Stromal cell of bone marrow (primary cell): ENCODE data around the gene PHEX.

Source experiments
- DNase-seq: peaks from one replicate; pipeline ENCODE4 v3.0.0-alpha.2; 2012; ENCODE audit warnings: low read depth

PHEX gene

GRCh38 chrX:22040184-22040583 is 8.1 kb downstream of the PHEX start:
- DNase-seq: no peak

DNA sequence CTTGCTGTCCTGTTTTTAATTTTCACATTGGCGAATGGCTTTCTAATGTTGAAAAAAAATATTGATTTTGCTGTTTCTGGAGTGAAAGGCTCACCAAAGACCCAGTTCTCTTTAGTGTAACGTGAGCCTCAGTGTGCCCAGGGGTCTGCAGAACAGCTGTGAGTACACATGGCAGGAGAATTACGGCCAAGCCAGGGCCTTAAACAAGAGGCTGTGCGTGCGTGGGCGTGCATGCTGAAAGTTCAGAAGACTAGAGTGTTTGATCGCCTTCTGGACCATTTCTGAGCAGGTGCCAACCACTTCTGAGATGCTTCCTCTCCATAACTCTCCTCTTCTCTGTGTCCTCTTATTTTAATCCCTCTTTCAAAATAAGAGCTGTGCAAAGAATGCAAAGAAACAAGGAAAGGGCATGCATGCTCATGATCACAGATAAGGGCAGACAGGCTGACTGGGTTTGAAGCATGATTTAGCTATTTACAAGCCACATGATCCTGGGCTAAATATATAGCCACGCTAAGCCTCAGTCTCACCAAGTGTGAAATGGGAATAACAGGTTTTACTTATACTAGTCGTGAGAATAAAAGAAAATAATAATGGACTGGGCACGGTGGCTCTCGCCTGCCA is 9.9 kb downstream of the PHEX start:
- no peak for DNase-seq

- DNase-seq: no peak
These were observed 11.7 kb downstream of the PHEX start for GRCh38 chrX:22043872-22044271.

- DNase-seq: no peak
These were observed 15.3 kb downstream of the PHEX start for GRCh38 chrX:22047468-22047867.

DNA sequence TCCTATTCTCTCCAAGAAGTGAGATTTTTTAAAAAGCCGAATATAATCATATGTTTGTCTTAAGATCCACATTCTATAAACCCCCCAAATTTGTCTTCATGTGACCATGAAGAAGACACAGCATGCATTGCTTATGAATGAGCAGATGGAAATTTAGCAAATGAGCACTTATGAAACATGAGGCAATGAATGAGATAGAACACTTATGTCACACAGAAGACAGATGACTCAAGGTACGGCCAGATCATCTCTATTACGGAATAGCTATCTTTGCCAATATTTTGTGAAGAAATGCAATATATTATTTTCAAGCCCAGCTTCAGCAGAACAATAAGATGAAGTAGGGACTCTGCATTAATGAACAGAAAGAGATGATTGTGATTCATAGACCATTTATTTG is 21.4 kb downstream of the PHEX start:
- DNase-seq: no peak

DNA sequence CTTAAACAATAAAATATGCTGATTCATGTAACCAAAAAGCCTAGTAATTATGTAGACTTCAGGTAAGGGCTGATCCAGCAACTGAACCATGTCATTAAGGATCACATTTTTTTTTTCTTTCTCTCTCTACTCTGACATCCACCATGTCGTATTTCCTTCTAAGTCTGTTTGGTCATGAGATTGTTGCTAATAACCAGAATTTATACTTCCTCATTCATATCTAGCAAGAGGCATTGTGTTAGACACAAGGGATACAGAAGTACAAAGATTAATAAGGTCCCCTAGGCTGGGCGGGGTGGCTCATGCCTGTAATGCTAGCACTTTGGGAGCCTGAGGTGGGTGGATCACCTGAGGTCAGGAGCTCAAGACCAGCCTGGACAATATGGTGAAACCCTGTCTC is 24.1 kb downstream of the PHEX start:
- DNase-seq: no peak

GRCh38 chrX:22057667-22058066 is 25.5 kb downstream of the PHEX start:
- no peak for DNase-seq

- no peak for DNase-seq
These were observed 27.6 kb downstream of the PHEX start for GRCh38 chrX:22059775-22060174.

DNA sequence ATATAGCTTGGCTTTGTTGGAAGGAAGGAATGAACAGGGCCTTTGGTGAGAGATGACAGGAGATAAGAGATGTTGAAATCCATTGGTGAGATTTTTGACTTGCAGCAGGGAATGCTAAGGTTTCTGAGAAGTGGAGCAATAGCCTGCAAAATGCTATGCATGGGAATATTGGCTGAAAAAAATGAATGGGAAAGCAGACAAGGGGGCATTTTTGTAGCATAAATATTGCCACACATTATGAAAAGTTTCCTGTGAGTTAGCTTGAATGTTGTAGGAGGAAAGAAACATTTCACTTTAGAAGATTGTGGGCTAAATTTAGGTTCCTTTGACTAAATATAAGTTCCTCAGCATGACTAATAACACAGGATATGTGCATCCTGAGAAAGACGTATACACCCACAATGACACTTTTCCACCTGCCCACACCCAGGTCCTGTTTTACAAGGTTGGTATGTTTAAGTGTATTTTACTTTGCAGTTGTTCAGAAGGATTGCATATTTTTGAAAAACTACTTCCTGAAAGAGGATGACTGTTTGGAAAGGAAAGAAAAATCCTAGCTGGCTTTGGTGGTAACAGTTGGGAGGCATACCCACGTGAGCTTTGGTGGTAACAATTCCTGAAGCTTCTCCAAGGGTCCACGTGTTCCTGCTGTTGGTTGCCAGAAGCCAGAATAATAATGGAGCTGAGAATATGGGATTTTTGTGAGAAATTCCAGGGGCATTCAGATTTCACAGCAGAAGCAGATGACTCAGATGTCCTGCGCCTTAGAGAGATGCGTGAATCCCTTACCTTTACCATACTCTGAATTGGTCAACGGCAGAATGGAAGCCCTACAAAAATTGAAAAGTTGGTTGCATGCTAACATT is 28.5 kb downstream of the PHEX start:
- DNase-seq: no peak

- no peak for DNase-seq
These were observed 31.2 kb downstream of the PHEX start for GRCh38 chrX:22063284-22063683.

GRCh38 chrX:22069586-22069985 is 37.5 kb downstream of the PHEX start:
- DNase-seq: no peak

DNA sequence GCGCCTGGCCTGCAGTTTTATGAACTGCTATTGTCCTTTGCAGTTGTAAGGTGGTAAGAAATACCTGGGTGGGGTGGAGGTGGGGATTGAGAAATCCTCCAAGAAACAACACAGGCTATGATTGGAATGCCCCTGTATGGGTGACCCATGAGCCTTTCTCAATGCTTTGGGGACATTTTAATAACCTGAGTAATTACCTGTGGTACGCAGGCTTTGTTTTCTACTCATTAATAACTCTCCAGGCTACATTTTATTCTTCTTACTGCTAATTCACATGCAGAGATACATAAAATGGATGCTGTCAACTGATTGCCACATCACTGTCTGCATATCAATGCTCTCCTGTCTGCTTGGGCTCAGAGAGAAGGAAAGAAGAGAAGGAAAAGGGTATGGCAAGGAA is 41.8 kb downstream of the PHEX start:
- no peak for DNase-seq

- DNase-seq: no peak
These were observed 46.0 kb downstream of the PHEX start for GRCh38 chrX:22078117-22078516.

DNA sequence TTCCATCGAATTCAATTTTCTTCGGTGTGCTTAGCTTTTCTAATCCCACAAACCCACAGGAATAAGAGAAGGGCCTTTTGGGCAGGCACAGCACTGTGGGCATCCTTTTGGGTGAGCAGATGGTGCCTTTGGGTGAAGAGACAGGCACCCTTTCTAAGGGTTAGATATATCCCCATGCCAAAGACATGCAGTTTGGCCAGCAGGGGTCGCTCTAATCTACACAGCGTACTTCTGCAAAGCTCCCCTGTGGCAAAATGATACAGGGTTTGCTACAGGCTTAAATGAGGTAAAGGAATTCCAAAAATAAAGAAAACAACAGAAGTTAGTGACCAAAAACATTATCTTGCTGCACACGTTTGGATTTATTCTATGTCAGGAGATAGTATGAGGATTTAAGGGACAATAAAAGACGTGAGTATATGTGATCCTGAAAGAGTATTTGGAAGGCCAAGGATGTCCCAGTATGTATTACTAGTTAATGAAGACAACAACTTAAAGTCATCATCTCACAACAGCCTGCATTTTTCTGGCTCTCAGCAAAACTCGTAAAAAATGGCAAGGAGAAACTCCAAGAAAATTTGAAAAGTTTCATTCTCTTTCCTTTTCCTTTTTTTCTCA is 49.5 kb downstream of the PHEX start:
- DNase-seq: peak; percentile 36

- no peak for DNase-seq
These were observed 53.9 kb downstream of the PHEX start for GRCh38 chrX:22086003-22086402.

GRCh38 chrX:22087011-22087557 is 55.0 kb downstream of the PHEX start:
- no peak for DNase-seq

DNA sequence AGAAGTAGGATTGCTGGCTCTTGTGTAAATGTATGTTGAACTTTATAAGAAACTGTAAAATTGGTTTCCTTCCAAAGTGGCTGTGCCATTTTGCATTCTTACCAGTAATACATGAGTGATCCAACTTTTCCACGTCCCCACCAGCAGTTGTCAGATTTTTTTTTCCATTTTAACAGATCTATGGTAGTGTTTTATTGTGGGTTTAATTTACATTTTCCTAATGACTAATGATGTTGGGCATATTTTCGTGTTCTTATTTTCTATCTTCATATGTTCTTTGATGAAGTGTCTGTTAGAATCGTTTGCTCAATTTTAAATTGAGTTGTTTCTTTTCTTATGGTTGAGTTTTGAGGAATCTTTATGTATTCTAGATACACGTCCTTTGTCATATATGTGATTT is 56.2 kb downstream of the PHEX start:
- DNase-seq: no peak

DNA sequence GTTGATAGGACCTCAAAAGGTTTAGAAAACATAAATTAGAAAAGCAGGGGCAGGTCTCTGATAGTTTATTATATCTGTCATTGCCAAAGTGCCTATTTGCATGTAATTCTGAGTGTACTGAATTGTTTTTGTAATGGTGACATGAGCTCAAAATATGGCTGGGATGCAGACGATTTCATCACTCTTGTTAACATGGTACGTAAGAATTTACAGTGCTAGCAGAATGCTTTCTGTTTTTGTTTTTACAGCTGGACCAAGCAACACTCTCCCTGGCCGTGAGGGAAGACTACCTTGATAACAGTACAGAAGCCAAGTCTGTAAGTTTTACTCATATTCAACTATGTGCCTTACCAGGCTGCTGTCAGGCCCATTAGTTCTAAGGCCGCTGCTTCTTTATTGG is 58.1 kb downstream of the PHEX start:
- no peak for DNase-seq

GRCh38 chrX:22093550-22093949 is 61.4 kb downstream of the PHEX start:
- DNase-seq: no peak

DNA sequence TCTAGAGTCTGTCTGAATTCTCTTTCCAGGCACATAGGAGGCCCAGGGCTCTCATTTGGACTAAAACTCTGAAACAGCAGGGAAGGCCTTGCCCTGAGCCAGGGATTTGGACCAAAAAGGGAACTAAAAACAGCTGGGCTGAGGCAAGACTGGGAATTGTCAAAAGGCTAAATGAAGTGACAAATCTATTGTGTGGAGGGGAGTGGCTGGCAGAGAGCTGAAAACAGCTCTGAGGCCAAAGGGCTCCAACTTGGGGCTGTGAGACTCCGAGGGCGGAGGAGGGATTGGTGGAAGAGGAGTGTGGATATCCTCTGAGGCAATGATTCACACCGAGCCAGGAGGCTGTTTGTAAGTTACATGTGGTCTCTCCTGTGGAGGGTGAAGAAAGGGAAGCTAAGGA is 63.2 kb downstream of the PHEX start:
- peak; percentile 62 for DNase-seq

- DNase-seq: no peak
These were observed 63.7 kb downstream of the PHEX start for GRCh38 chrX:22095856-22096255.

DNA sequence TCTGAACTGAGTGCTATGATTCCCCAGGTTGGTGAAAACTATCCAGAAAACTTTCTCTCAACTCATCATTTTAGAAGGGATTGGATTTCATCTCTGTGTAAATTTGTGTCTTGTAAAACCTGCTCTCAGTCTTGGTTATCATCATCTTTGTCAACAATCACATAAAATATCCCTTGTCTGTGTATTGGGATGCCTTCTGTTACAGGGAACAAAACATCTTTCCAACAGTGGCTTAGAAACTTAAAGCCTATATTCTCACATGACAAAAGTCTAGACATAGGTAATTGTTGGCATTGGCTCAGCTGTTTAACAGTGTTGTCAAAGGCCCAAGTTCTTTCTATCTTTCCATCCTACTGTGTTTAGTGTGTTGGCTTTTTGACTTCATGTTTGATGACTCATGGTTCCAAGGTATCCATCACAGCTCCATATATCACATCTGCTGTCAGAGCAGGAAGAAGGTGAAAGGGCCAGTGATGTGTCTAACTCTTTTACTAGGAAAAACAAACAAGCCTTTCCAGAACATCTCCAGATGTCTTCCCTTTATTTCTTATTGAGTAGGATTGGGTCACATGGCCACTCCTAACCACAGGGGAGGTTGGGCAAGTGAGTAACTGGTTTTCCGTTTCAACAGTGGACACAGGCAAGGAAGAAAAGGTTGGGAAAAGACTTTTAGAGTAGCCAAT is 65.0 kb downstream of the PHEX start:
- DNase-seq: peak; percentile 62
